Ovary (tissue), 3 donors: ENCODE measurements around the gene ATP6V0B.

ENCODE experiments used
- CTCF ChIP-seq, 3 donors: fragments of 450-650 bp in 2 of 3; fragments of 200-600 bp in 1 of 3; IDR thresholded peaks; one replicate each; pipeline versions ENCODE4 v1.5.1 to v1.8.0; 2016 to 2022; ENCODE audit warnings: antibody characterized with exemption in 3 of 3, mild to moderate bottlenecking in 1 of 3
- EP300 ChIP-seq: sonication (generic); formaldehyde crosslinking; IDR thresholded peaks from one replicate; pipeline ENCODE4 v1.6.1; 2017; ENCODE audit warnings: antibody characterized with exemption
- POLR2A ChIP-seq: fragments of 450-650 bp; IDR thresholded peaks from one replicate; pipeline ENCODE4 v1.6.1; 2017; ENCODE audit warnings: antibody characterized with exemption, mild to moderate bottlenecking, moderate library complexity
- donor health status: DM: no; HTN: no; CAD: no.

- TF ChIP-seq EP300 (no peak), CTCF (IDR thresholded peaks at IDR 0.05) (no peak), POLR2A (no peak)
These were observed 41.2 kb upstream of the ATP6V0B start, which contains the start of gene ARTN for GRCh38 chr1:43933386-43934100.
